ENCODE data around the gene BBOX1. TPM values are rescaled to one million over a fixed set of nuclear protein-coding genes. Genes with fewer than 3 reads are reported as not detected.
A peak's percentile ranks its signal among the peaks of the same experiment; 100 is the strongest.
"Not testable (repeated sequence)": the region's sequence is repeated elsewhere in the genome, so short reads cannot be mapped to it uniquely, and the experiment has no call there.

Gene BBOX1
- total RNA-seq, 1 experiment from 2014 or later, result not detected

DNA sequence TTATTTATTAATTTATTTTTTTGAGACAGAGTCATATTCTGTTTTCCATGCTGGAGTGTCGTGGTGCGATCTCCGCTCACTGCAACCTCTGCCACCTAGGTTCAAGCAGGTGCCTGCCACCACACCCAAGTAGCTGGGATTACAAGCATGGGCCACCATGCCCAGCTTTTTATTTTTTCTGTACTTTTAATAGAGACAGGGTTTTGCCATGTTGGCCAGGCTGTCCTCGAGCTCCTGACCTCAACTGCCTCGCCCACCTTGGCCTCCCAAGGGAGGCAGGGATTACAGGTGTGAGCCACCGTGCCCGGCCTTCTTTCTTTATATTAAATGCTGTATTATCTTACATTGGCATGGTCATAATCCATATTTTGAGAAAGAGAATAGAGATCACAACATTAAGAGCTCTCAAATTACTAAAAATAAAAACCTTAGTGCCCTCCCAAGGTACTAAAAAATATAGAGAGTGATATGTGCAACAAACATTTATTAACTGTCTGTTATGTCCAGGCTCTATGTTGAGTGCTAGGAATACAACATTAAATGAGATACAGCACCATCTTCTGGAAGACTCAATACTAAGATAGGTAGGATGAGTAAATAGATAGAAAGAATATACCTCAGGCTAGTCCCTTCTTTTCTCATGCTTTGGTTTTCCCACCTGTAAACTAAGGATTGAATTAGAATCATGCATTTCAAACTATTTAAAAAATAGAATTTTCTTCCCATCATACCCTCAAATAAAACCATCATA lies 84.1 kb downstream of the BBOX1 start:
- no peak for DNase-seq (ENCODE audit: low read depth)

DNA sequence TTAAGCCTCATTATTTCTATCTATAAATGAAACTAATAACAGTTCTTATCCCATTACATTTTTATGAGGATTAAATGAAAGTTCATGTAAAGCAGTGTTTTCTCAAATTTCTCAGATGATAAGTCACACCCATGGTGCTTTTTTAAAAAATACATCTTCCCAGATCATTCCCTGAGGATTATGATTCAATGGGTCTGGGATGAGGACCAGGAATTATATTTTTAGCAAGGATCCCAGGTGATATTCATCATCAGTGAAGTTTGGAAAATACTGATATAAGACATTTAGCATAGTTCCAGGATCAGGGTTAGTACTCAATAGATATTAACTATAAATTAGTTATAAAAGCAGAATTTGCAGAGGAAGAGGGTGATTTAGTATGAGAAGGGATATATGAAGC lies 89.1 kb downstream of the BBOX1 start:
- DNase-seq (ENCODE audit: low read depth), result no peak

DNA sequence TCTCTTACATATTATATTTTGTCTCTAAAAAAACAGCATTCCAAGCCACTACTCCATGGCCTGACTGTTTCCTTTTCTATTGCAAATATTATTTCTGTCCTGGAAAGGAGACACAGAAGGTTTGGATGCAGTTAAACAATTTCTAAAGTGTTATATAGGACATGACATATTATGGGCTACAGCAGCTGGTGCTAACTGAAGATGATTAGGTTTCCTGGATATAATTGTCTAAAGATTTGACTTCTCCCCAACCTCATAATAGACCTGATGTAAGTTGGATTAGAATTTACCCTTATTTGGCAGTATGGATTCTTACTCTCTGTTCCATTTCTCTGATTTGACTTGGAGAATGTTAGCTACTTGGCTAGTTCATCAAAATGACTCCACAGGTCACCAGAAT lies 90.2 kb downstream of the BBOX1 start:
- DNase-seq (ENCODE audit: low read depth), result no peak

DNA sequence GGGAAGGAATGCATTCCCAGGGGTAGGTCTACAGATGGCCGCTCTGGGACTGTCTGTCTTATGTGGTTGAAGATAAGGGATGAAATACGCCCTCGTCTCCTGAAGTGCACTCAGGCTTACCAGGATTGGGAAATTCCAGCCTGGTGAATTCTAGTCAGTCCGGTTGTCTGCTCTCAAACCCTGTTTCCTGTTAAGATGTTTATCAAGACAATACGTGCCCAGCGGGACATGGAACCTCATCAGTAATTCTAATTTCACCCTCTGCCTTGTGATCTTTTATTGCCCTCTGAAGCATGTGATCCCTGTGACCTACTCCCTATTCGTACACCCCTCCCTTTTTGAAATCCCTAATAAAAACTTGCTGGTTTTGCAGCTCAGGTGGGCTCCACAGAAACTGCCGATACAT lies 95.3 kb downstream of the BBOX1 start:
- not testable (repeated sequence) for DNase-seq (ENCODE audit: low read depth)

DNA sequence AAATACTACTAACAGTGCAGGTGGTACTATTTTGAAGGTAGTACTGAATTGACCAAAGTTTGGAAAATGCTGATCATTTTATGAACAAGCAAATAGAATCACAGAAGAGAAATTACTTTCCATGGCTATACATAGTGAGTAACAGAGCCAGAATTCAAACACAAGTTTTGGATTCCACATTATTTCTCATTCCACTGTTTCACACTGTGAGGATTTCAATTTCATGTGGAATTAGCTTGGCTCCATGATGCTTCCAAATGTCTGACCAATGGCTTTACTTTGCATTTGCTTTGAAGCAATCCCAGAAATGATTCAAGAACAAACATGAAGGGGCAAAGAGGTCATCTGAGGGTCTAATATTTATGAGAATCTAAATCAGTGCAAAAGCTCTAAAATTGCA lies 98.1 kb downstream of the BBOX1 start:
- DNase-seq (ENCODE audit: low read depth), result no peak

DNA sequence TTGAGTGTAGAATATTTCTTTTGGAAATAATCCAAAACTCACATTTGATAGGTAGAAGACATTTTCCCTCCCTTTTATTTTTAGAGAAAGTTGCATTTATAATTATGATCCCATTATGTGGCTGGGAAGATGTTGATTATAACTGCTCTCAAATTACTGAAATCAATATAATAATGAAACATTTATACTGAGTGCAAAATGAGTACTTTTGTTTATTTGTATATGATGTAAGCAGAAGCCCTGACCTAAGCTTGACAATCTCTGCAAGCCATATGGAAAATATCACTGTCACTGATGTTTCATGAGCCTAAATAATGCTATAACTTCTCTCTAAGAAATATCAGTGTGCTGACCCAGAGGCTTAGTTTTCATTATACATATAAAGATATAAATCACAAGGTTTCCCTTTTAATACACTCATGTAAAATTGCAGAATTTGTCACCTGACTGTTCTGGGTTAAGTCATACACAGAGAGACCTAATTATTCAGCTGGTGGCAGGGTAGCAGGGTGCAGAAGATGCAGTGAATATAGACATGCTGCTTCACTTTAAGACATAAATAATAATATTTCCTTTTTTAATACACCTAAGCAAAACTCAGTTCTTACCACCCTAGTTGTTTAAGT lies 99.2 kb downstream of the BBOX1 start:
- DNase-seq (ENCODE audit: low read depth), result no peak

DNA sequence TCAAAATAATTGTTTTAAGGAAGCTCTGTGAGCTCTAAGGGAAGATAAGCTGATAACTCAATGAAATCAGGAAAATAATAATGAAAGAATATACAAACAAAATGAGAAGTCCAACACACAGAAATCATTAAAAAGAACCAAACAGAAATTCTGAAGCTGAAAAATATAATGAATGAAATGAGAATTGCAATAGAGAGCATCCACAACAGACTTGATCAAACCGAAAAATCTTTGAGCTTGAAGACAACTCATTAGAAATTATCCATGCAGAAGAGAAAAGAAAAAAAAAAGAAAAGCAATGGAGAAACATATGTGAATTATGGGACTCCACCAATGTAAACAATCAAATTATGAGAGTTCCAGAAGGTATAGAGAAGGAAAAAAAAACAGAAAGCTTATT lies 101.0 kb downstream of the BBOX1 start:
- no peak for DNase-seq (ENCODE audit: low read depth)

DNA sequence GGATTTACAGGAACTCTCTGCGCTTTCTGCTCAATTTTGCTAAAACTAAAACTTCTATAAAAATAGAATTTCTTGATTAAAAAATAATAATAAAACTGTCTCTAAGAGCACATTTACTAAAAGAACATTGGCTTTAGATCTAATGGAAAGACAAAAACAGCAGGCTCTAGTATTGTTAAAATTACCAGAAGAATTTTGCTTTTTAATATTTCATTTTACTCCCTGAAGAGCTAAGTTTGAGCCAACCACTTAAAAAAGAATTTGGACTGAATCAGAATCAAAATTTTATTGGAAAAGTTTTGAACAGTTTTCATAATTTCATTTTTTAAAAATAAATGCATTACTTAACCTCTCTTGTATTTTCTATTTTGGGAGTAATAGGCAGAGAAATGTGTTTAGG lies 107.3 kb downstream of the BBOX1 start:
- no peak for DNase-seq (ENCODE audit: low read depth)

DNA sequence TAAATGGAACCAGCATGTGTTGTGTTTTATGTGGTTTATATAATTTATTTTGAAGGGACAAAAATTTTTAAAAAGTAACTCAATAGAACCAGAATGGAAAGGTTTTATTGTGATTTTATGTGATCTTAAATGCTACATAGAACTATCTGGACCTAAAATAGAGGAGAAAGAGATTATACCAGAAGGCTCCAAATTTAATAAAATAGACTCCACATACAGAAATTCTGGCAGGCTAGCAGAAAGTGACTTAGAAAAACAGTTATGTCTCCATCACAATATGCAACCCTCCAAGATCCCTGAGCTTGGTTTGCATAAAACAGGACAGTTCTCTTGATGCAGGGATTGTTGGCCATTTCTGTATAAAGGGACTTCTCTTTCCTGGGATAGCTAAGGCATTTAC lies 107.9 kb downstream of the BBOX1 start:
- DNase-seq (ENCODE audit: low read depth), result no peak

DNA sequence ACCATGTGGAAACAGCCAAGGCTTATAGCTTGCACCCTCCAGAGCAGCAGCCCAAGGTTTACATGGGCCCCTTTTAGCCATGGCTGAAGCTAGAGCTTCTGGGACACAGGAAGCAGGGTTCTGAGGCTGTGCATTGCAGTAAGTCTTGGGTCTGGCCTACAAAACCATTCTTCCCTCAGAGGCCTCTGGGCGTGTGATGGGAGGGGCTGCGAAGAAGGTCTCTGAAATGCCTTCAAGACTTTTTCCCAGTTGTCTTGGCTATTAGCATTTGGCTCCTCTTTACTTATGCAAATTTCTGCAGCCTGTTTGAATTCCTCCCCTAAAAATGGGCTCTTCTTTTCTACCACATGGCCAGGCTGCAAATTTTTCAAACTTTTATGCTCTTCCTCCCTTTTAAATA lies 109.5 kb downstream of the BBOX1 start:
- no peak for DNase-seq (ENCODE audit: low read depth)

DNA sequence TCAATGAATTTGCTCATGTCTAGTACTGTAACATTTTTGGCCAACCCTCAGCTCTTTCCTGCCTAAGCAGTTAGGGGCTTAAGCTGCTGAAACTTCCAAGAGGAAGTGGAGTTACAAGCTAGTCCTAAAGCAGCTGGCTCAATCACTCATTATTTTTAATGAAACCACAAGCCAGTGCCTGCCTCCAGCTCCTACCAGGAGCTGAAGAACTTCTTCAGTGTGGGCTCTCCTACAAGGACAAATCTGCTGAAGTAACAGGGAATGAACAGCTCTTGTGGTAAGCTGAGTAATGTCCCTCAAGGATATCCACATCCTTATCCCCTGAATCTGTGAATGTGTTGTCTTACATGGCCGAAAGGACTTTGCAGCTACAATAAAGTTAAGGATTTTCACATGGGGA lies 112.5 kb downstream of the BBOX1 start:
- DNase-seq (ENCODE audit: low read depth), result peak; percentile 17

DNA sequence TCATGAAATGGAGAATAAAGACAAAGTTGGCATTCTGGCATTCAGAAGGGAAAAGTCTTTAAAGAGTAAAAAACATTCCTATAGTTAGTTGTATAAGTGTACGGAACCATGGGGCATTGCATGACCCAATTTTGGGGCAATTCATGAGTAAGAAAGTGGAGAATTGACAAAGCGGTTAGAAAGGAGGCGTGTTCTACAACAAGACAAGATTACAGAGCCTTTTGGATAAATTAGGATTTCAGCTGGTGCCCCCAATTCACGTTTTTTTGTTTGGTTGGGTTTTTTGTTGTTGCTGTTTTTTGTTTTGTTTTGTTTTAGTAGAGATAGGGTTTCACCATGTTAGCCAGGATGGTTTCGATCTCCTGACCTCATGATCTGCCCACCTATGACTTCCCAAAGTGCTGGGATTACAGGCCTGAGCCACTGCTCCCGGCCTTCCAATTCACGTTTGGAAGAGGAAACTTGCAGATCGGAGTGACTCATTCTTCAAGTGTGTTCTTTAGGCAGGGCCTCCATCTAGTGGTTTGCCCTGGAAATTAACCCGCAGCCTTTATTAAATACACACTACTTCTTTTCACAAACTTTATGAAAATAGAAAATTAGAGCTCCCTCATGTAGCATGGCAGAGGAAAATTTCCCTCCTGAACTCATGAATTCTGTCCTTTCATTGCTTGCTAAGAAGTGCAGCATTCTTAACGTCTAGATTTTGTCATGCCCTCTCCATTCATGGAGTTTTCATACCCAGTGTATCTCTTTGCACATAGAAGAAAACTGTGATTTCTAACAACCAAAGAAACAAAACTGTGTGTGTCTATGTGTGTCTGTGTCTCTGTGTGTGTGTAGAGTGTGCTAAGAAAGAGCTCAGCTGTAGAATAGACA lies 118.1 kb downstream of the BBOX1 start:
- DNase-seq (ENCODE audit: low read depth), result peak; percentile 76

DNA sequence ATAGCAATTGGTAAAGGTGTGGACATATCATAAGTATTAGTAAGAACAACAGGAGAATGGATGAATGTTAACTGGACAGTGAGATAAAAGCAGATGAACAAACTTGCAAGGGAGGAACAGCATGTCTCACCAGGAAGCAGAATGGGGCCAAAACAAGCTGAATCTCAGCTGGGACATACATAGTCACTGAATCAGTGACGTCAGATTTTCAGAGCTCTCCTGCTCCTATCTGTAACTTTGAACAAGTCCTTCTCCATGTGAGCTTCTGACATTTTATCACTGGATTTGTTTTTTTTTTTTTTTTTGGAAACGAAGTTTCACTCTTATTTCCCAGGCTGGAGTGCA lies 118.7 kb downstream of the BBOX1 start:
- peak; percentile 17 for DNase-seq (ENCODE audit: low read depth)

DNA sequence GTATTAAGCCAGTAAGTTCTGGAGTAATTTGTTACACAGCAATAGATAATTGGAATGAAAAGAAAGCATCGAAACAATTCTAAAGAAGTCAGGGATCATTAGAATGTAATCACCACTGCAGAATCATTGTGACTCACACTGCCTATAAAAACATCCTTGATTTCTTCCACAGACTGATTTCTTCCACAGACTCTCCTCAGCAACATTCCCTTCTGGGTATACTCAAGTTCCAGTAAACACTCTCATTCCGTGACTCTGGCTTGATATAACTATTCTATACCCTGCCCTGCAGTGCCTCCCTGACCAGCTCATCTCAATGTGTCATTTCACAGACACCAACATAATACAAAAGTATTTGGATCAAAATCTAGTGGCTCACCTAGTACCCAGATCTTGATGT lies 120.5 kb downstream of the BBOX1 start:
- no peak for DNase-seq (ENCODE audit: low read depth)

DNA sequence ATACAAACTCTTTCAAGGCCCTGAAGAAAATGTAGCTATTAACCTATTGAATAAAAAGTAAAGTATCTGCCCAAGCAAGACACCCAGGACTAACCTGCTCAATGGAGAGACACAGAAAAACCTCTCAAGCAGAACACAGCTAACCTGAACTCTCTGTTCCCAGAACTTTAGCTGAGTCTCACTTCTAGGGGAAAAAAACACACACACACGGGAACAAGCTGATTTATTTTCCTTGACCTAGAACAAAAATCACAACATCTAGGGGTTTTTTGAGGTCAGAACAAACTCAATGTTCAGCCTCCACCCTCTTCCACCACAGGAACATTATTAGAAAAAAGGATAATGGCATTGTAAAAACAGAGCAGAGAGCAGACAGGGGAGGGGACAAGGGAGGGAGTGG lies 121.6 kb downstream of the BBOX1 start:
- DNase-seq (ENCODE audit: low read depth), result no peak

DNA sequence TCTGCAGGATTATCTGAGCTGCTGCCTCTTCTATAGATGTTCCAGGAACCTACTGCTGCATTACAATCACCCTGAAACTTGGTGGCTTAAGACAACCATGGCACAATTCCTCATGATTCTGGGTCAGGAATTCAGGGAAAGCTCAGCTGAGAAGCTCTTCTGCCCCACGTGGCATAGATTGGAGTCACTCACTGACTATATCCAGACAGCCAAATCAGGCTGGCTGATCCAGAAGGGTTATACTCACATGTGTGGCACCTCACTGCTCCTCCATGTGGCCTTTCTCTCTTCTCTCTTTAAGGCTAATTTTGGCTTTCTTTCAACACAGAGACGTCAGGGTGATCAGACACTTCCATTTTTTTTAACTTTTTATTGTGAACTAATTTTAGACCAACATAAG lies 125.5 kb downstream of the BBOX1 start:
- DNase-seq (ENCODE audit: low read depth), result no peak

DNA sequence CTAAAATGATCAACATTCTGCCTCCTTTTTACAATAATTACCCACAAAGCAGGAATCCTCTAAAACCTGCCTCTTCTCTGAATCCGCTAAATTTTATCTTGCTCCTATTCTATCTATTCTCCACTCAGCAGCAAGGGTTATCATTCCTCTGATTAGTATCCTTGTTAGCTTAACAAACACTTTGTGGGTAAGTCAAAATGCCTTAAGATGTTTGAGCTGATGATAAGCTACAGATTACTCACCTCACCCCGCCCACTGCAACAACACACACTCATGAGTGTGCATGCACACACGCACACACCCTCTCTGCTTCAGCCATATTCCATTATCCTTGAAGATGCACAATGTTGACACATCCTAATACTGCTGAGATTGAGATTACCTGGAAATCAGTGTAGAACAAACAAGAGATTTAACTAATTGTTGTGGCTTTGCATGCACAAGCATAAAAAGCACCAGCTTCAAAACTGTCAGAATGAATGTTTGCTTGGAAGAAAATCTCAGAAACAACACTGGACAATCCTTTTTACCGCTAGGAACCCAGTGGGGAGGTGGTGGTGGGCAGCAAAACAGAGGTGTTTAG lies 130.9 kb downstream of the BBOX1 start:
- DNase-seq (ENCODE audit: low read depth), result no peak

DNA sequence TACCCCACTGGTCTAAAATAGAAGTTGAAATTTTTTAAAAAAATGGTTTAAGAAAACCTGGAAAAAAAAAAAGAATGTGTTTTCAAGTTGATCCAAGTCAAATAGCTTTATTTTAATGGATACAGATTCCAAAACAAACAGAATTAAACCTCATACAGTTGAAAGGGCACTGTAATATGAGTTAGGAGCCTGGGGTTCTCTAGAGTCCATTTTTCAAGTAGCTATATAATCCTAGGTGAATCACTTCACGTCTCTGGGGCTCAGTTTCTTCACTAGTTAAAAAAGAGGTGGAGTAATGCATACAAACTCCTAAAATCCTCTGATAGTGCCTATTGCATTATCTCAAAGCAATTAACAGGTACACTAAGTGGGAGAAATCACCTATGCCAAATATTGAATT lies 132.9 kb downstream of the BBOX1 start:
- no peak for DNase-seq (ENCODE audit: low read depth)

DNA sequence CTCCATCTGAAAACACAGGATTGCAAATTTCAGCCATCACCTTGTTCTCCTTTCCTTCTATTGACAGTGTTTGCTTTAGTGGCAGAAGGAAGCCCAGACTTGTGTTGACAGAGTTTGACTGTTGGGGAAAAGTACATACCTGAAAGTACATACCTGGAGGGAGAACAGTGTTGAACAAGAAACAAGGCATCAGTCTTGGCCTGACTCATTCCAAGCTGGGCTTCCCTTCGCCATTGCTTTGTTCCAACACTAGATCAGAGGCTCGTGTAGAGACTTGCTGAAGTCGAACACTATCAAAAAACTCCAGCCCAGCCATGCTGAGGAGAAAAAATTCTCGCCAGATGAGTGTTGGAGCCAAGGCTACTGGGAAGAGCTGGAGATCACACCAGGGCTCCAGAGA lies 133.4 kb downstream of the BBOX1 start:
- DNase-seq (ENCODE audit: low read depth), result no peak

DNA sequence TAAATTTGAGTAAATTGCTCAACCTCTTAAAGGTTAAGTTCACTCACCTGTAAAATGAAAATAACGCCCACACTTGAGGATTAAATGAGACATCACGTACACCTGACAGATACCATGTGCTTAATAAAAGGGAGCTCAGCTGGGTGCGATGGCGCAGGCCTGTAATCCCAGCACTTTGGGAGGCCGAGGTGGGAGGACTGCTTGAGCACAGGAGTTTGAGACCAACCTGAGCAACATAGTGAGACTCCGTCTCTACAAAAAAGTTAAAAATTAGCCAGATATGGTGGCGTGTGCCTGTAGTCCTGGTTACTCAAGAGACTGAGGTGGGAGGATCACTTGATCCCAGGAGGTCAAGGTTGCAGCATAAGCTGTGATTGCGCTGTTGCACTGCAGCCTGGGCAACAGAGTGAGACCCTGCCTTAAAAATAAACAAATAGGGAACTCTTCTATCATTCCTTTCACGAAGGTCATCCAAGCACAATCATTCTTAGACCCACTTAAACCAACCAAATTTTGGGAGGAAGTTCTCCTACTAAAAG lies 134.1 kb downstream of the BBOX1 start:
- no peak for DNase-seq (ENCODE audit: low read depth)

DNA sequence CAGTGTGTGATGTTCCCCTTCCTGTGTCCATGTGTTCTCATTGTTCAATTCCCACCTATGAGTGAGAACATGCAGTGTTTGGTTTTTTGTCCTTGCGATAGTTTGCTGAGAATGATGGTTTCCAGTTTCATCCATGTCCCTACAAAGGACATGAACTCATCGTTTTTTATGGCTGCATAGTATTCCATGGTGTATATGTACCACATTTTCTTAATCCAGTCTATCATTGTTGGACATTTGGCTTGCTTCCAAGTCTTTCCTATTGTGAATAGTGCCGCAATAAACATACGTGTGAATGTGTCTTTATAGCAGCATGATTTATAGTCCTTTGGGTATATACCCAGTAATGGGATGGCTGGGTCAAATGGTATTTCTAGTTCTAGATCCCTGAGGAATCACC lies 134.9 kb downstream of the BBOX1 start:
- DNase-seq (ENCODE audit: low read depth), result not testable (repeated sequence)
